K562 (cell line): ENCODE measurements around the gene YWHAB. TPM values are rescaled to one million over a fixed set of nuclear protein-coding genes. Genes with fewer than 3 reads are reported as not detected.

Source experiments
- ATAC-seq: fragments of 200-7000 bp; cut with Tn5 transposase; 3 replicates; pipeline ENCODE4 v1.9.1; 2020; ENCODE audit warnings: moderate library complexity
- BruUV-seq: library from RNA; stranded (reverse); fragments of 400-500 nt; replicated peaks from 2 replicates; lab custom pipeline; 2021; lab: Mats Ljungman, UMichigan
- CTCF ChIA-PET: fragments of 300-600 bp; formaldehyde crosslinking; extraction: SDS; loops from one replicate; lab custom pipeline; 2021; ENCODE audit warnings: low intra/inter-chr PET ratio; lab: Yijun Ruan, JAX
- POLR2A ChIA-PET: fragments of 300-600, 350-650 bp; sonication (Branson Sonifier 250); formaldehyde crosslinking; extraction: SDS; loops from one replicate; lab custom pipeline; 2021; ENCODE audit warnings: antibody characterized with exemption, inconsistent platforms; lab: Yijun Ruan, JAX
- DNase-seq, 4 experiments: peaks; one replicate each; pipeline versions ENCODE4 v3.0.0 to v3.0.0-alpha.2; 2011 to 2018; ENCODE audit warnings: low spot score in 3 of 4, mixed read lengths in 3 of 4; ENCODE audit errors: extremely low read depth in 1 of 4
- FAIRE-seq: peaks from 2 replicates; lab custom pipeline; 2011; peaks lifted over from hg19 to GRCh38; lab: Jason Lieb, UNC
- H2AFZ ChIP-seq: 2 replicates; pipeline ENCODE4 v1.6.0; 2011; ENCODE audit warnings: low read depth, low read length, control low read depth, inconsistent platforms
- H3K27ac ChIP-seq: fragments of 200-600 bp; 3 replicates; pipeline ENCODE4 v1.8.0; 2011; ENCODE audit warnings: low read depth, mild to moderate bottlenecking, control low read depth, inconsistent platforms, low read length, moderate library complexity, mixed read lengths; ENCODE audit errors: extremely low read depth
- H3K27me3 ChIP-seq, 2 experiments: fragments of 300-600 bp in 1 of 2; 2 replicates in 1 of 2; 3 replicates in 1 of 2; pipeline versions ENCODE4 v1.6.0 to v1.8.0; 2011; ENCODE audit warnings: inconsistent platforms in 2 of 2, low read length in 2 of 2, mild to moderate bottlenecking in 1 of 2, mixed read lengths in 1 of 2, moderate library complexity in 1 of 2; ENCODE audit not compliant: control insufficient read depth in 2 of 2, insufficient read depth in 2 of 2
- H3K36me3 ChIP-seq: fragments of 300-600 bp; 3 replicates; pipeline ENCODE4 v1.8.0; 2011; ENCODE audit warnings: mild to moderate bottlenecking, low read length, inconsistent platforms; ENCODE audit not compliant: control insufficient read depth, insufficient read depth
- H3K4me1 ChIP-seq, 2 experiments: fragments of 200-600 bp in 1 of 2; replicated peaks in 1 of 2; 2 replicates in 1 of 2; 3 replicates in 1 of 2; pipeline versions ENCODE4 v1.5.1 to v1.8.0; 2011; ENCODE audit warnings: inconsistent platforms in 2 of 2, low read length in 2 of 2, mild to moderate bottlenecking in 1 of 2, mixed read lengths in 1 of 2, moderate library complexity in 1 of 2; ENCODE audit not compliant: control insufficient read depth in 2 of 2, insufficient read depth in 2 of 2
- H3K4me2 ChIP-seq: 2 replicates; pipeline ENCODE4 v1.6.1; 2011; ENCODE audit warnings: low read length, control low read depth, inconsistent platforms, mixed read lengths; ENCODE audit not compliant: insufficient read depth
- H3K4me3 ChIP-seq: fragments of 200-600 bp; sonication (generic), shearing (Covaris generic); 2 replicates; pipeline ENCODE4 v1.5.1; 2016; ENCODE audit warnings: control low read depth, inconsistent platforms
- H3K79me2 ChIP-seq: fragments of 200-600 bp; 3 replicates; pipeline ENCODE4 v1.8.0; 2011; ENCODE audit warnings: low read length, inconsistent platforms; ENCODE audit not compliant: control insufficient read depth, insufficient read depth
- H3K9ac ChIP-seq, 2 experiments: 2 replicates each; pipeline versions ENCODE4 v1.6.0 to v1.6.1; 2011; ENCODE audit warnings: low read depth in 2 of 2, low read length in 2 of 2, control low read depth in 1 of 2, inconsistent platforms in 1 of 2, mild to moderate bottlenecking in 1 of 2, mixed read lengths in 1 of 2; ENCODE audit not compliant: insufficient read depth in 1 of 2
- H3K9me1 ChIP-seq: one replicate; pipeline ENCODE4 v1.6.0; 2011; ENCODE audit warnings: inconsistent platforms, mild to moderate bottlenecking, low read length, moderate library complexity; ENCODE audit not compliant: control insufficient read depth, insufficient read depth
- H3K9me3 ChIP-seq: replicated peaks from 2 replicates; pipeline ENCODE4 v1.5.1; 2011; ENCODE audit warnings: low read depth, low read length, inconsistent platforms; ENCODE audit not compliant: control insufficient read depth, insufficient read depth
- H4K20me1 ChIP-seq: replicated peaks from 2 replicates; pipeline ENCODE4 v1.6.1; 2011; ENCODE audit warnings: low read length, inconsistent platforms, mixed read lengths; ENCODE audit not compliant: control insufficient read depth, insufficient read depth
- ASH1L ChIP-seq: fragments of 450-650 bp; IDR thresholded peaks from 2 replicates; pipeline ENCODE4 v1.6.1; 2018; ENCODE audit warnings: borderline replicate concordance, mild to moderate bottlenecking, low read depth; ENCODE audit not compliant: partially characterized antibody
- CEBPG ChIP-seq, 3 experiments: fragments of 200-800 bp in 1 of 3; sonication (Bioruptor generic) in 1 of 3; sonication (generic) in 1 of 3; formaldehyde crosslinking in 1 of 3; IDR thresholded peaks in 2 of 3; conservative IDR thresholded peaks in 1 of 3; 2 replicates each; pipeline versions ENCODE4 v1.6.1 to v1.8.0; 2016 to 2022; ENCODE audit warnings: missing compliant biosample characterization in 2 of 3, missing genetic modification characterization in 2 of 3, mild to moderate bottlenecking in 1 of 3, missing genetic modification reagents in 1 of 3
- COPS2 ChIP-seq: fragments of 450-650 bp; conservative IDR thresholded peaks from 2 replicates; pipeline ENCODE4 v1.6.1; 2016; ENCODE audit warnings: mild to moderate bottlenecking, moderate library complexity
- CREM ChIP-seq: IDR thresholded peaks from 2 replicates; pipeline ENCODE4 v1.6.1; 2014; ENCODE audit warnings: antibody characterized with exemption, low read depth
- ILF3 ChIP-seq: fragments of 450-650 bp; IDR thresholded peaks from 2 replicates; pipeline ENCODE4 v1.6.1; 2018; ENCODE audit warnings: antibody characterized with exemption, mild to moderate bottlenecking, moderate library complexity, borderline replicate concordance
- JUND ChIP-seq, 2 experiments: IDR thresholded peaks; 2 replicates in 1 of 2; 3 replicates in 1 of 2; pipeline ENCODE4 v1.6.1; 2011; ENCODE audit warnings: borderline replicate concordance in 2 of 2, low read depth in 2 of 2, low read length in 2 of 2, improper control_type of control experiment in 1 of 2, missing biosample characterization in 1 of 2, missing genetic modification characterization in 1 of 2, missing genetic modification reagents in 1 of 2
- NONO ChIP-seq, 2 experiments: fragments of 200-400 bp in 1 of 2; fragments of 450-650 bp in 1 of 2; formaldehyde crosslinking in 1 of 2; IDR thresholded peaks; 2 replicates each; pipeline ENCODE4 v1.6.1; 2017; ENCODE audit warnings: low read depth in 2 of 2, mild to moderate bottlenecking in 2 of 2, moderate library complexity in 2 of 2, low read length in 1 of 2
- NRF1 ChIP-seq, 2 experiments: fragments of 450-650 bp; IDR thresholded peaks in 1 of 2; conservative IDR thresholded peaks in 1 of 2; 2 replicates each; pipeline ENCODE4 v1.6.1; 2014; ENCODE audit warnings: mild to moderate bottlenecking in 2 of 2
- RHOXF2B ChIP-seq: fragments of 250-450 bp; sonication (Bioruptor Pico); conservative IDR thresholded peaks from 2 replicates; pipeline ENCODE4 v1.5.1; 2021
- TAL1 ChIP-seq: fragments of 450-650 bp; IDR thresholded peaks from 2 replicates; pipeline ENCODE4 v1.6.1; 2016; ENCODE audit warnings: mild to moderate bottlenecking
- XRCC4 ChIP-seq: IDR thresholded peaks from one replicate; pipeline ENCODE4 v1.6.1; 2011; ENCODE audit not compliant: insufficient read depth, insufficient read length; ENCODE audit errors: extremely low read depth
- ZNF584 ChIP-seq: fragments of 200-800 bp; sonication (Bioruptor generic); IDR thresholded peaks from 2 replicates; pipeline ENCODE4 v1.6.1; 2016; ENCODE audit warnings: low read depth, mild to moderate bottlenecking, missing genetic modification characterization, missing compliant biosample characterization
- ZNF668 ChIP-seq: fragments of 250-450 bp; sonication (Bioruptor Pico); IDR thresholded peaks from 2 replicates; pipeline ENCODE4 v1.8.0; 2022; ENCODE audit warnings: mild to moderate bottlenecking, inconsistent platforms
- WGBS: fragments of 100-300 bp; shearing (Covaris generic); methylation state at CpG from one replicate; pipeline ENCODE4 v1.1.6; 2016; ENCODE audit warnings: low coverage, mixed read lengths; ENCODE audit not compliant: insufficient coverage; ENCODE audit errors: missing lambda C conversion rate; 5-methylcytosine and 5-hydroxymethylcytosine counted together
- in situ Hi-C: fragments of 300-500 bp; cut with MboI; formaldehyde crosslinking; loops from 4 replicates; pipeline ENCODE4 v1.15.0; 2018; ENCODE audit warnings: inconsistent platforms, mixed read lengths
- intact Hi-C: fragments of 100-400 bp; cut with micrococcal nuclease; formaldehyde crosslinking; loops from 2 replicates; pipeline ENCODE4 v1.14.2; 2022
- polyA plus RNA-seq, 8 experiments: library from polyadenylated mRNA; depleted of rRNA in 4 of 8; stranded (reverse) in 5 of 8; unstranded in 3 of 8; fragments of >200 nt; fragmentation: Nextera tagmentation in 2 of 8; fragmentation: Illumina TruSeq in 1 of 8; extraction: Ambion mirVana in 2 of 8; extraction: Trizol in 1 of 8; gene quantifications; 2 replicates each; pipeline versions ENCODE4 v1.2.1 to v1.2.3, GENCODE V29; 2011 to 2014; ENCODE audit warnings: inconsistent platforms in 1 of 8, missing spikeins in 1 of 8
- total RNA-seq, 7 experiments: library from RNA; depleted of rRNA in 6 of 7; stranded (reverse); fragments of >200 nt in 6 of 7; fragmentation: Illumina TruSeq in 2 of 7; extraction: Trizol in 2 of 7; gene quantifications; 2 replicates each; pipeline versions ENCODE4 v1.2.1 to v1.2.3, GENCODE V29; 2011 to 2021; ENCODE audit warnings: low replicate concordance in 1 of 7

The YWHAB gene
- total and polyA plus RNA-seq, 9 of the 15 experiments (the other 6 are each of a cell fraction or from before 2014, with no cell fraction given) = 60.6 to 185 (median 96.1) TPM

DNA sequence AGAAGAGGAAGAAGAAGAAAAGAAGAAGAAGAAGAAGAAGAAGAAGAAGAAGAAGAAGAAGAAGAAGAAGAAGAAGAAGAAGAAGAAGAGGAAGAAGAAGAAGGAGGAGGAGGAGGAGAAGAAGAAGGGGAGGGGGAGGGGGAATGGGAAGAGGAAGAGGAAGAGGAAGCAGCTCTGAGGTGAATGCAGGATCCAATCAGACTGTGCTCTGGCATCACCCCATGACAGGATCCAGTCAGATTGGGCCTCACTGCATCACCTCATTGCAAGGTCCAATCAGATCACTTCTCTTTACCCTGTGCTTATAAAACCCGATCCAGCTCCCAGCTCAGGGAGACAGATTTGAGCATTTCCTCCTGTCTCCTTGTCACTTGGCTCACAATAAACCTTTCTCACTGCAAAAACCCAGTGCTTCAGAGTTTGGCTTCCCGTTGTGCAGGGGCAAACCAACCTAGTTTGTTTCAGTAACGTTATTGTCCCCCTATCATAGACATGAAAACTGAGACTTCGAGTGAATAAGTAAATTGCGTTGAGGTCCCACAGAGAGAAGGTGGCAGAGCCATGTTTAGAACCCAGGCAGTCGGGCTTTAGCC lies 28.6 kb upstream of the YWHAB start:
- POLR2A ChIA-PET = interaction anchor here (0.7 kb wide), 1 partner anchor 43 kb away, joined by 3 read pairs; no protein-coding TSS in a partner anchor
- no peaks in the 10 kb centered on the region for H3K9me3 ChIP-seq
- FAIRE-seq (peak; percentile 42), DNase-seq (peak; percentile 33 to 55 (median 50)), ATAC-seq (peak; percentile 85)
- H2AFZ ChIP-seq = peak overlapping the region; percentile 66
- WGBS = 16% methylated on average over 6 of the region's 6 CpGs
- in situ Hi-C loops (no loop called here), intact Hi-C loops (no loop called here)
- peaks cover 4 to 5% of the 10 kb centered on the region in 2 experiments; a peak in 3 of 5 replicates for H3K27me3 ChIP-seq
- peak overlapping the region; percentile 23; the same call in 1 of the 3 replicates for H3K27ac ChIP-seq
- H3K4me3 ChIP-seq = no peak overlapping the region
- H3K9ac ChIP-seq = no peak overlapping the region
- no peaks in the 10 kb centered on the region for H4K20me1 ChIP-seq
- CTCF ChIA-PET = no interaction called here
- no peaks in the 10 kb centered on the region; a peak in 1 of 5 replicates for H3K4me1 ChIP-seq
- no peaks in the 10 kb centered on the region for H3K9me1 ChIP-seq
- H3K36me3 ChIP-seq = no peaks in the 10 kb centered on the region
- BruUV-seq = no TSS peak
- no peaks in the 10 kb centered on the region for H3K79me2 ChIP-seq
- peak overlapping the region; percentile 23; the same call in 1 of the 2 replicates for H3K4me2 ChIP-seq
- no peak for TF ChIP-seq TAL1
- peak; percentile 77 for TF ChIP-seq ASH1L
- TF ChIP-seq XRCC4 = no peak
- no peak for TF ChIP-seq ILF3
- TF ChIP-seq ZNF668 (CRISPR knock-in tag) = no peak
- no peak for TF ChIP-seq ZNF584 (CRISPR knock-in tag)
- TF ChIP-seq JUND (IDR thresholded peaks at IDR 0.05; ENCODE audit: borderline replicate concordance, low read depth, low read length) = no peak
- no peak for TF ChIP-seq JUND (tag; IDR thresholded peaks at IDR 0.05; ENCODE audit: borderline replicate concordance, low read depth, low read length)
- no peak for TF ChIP-seq CEBPG (CRISPR knock-in tag; IDR thresholded peaks at IDR 0.05)
- TF ChIP-seq CEBPG (tag; conservative IDR thresholded peaks at IDR 0.05 in 1 of 2, IDR thresholded peaks at IDR 0.05 in 1 of 2) = no peak
- peak; percentile 72; the same call in 1 of the 2 replicates for TF ChIP-seq COPS2
- TF ChIP-seq RHOXF2B (CRISPR knock-in tag) = no peak
- TF ChIP-seq NONO (IDR thresholded peaks at IDR 0.05; ENCODE audit: low read depth in 2 of 2, low read length in 1 of 2) = no peak
- TF ChIP-seq NRF1 (conservative IDR thresholded peaks at IDR 0.05 in 1 of 2, IDR thresholded peaks at IDR 0.05 in 1 of 2) = 0 out of 4 replicates have a peak, but pooled peaks of 1 of the 2 experiments have one; percentile 7
- TF ChIP-seq CREM = no peak
